Measurements from ENCODE around the gene KAZN.

The KAZN gene

GRCh38 chr1:14996133-14997050, 397.9 kb downstream of the KAZN start:
- no peak for TF ChIP-seq CTCF (IDR thresholded peaks at IDR 0.05; ENCODE audit: borderline replicate concordance, insufficient read depth, low read depth, low read length)
- H3K4me3 ChIP-seq (ENCODE audit: low read depth, low read length): no peak overlapping the region

GRCh38 chr1:14997646-14998276, 399.3 kb downstream of the KAZN start:
- TF ChIP-seq CTCF (IDR thresholded peaks at IDR 0.05; ENCODE audit: borderline replicate concordance, insufficient read depth, low read depth, low read length): no peak
- H3K4me3 ChIP-seq (ENCODE audit: low read depth, low read length): no peak overlapping the region

- TF ChIP-seq CTCF (IDR thresholded peaks at IDR 0.05; ENCODE audit: borderline replicate concordance, insufficient read depth, low read depth, low read length): no peak
- H3K4me3 ChIP-seq (ENCODE audit: low read depth, low read length): no peak overlapping the region
Measured at GRCh38 chr1:14999441-14999840, 401.0 kb downstream of the KAZN start.

- no peak overlapping the region for H3K4me3 ChIP-seq (ENCODE audit: low read depth, low read length)
- TF ChIP-seq CTCF (IDR thresholded peaks at IDR 0.05; ENCODE audit: borderline replicate concordance, insufficient read depth, low read depth, low read length): no peak
Measured at GRCh38 chr1:15000030-15000429, 401.5 kb downstream of the KAZN start.

- H3K4me3 ChIP-seq (ENCODE audit: low read depth, low read length): no peak overlapping the region
- no peak for TF ChIP-seq CTCF (IDR thresholded peaks at IDR 0.05; ENCODE audit: borderline replicate concordance, insufficient read depth, low read depth, low read length)
Measured at GRCh38 chr1:15000671-15001070, 402.2 kb downstream of the KAZN start.

- H3K4me3 ChIP-seq (ENCODE audit: low read depth, low read length): no peak overlapping the region
- TF ChIP-seq CTCF (IDR thresholded peaks at IDR 0.05; ENCODE audit: borderline replicate concordance, insufficient read depth, low read depth, low read length): no peak
Measured at GRCh38 chr1:15001317-15001915, 402.9 kb downstream of the KAZN start.
